Fibroblast of skin of left biceps (primary cell): Measurements from ENCODE around the gene SLCO2A1.
A peak's percentile ranks its signal among the peaks of the same experiment; 100 is the strongest.

Experiments
- DNase-seq, 2 experiments: peaks; one replicate each; pipeline ENCODE4 v3.0.0-alpha.2; 2013; ENCODE audit warnings: low read depth in 2 of 2

Gene SLCO2A1

GRCh38 chr3:134034005-134034785 lies 4.5 kb upstream of the SLCO2A1 start:
- DNase-seq, result peak in 1 of 2 experiments; percentile 28

GRCh38 chr3:134033315-134033996 lies 3.7 kb upstream of the SLCO2A1 start:
- DNase-seq, result no peak

- DNase-seq, result no peak
Observed at GRCh38 chr3:134031348-134031915, 1.7 kb upstream of the SLCO2A1 start.

- DNase-seq, result no peak
Observed at GRCh38 chr3:134030379-134031347, 938 bp upstream of the SLCO2A1 start.

- DNase-seq, result no peak
Observed at GRCh38 chr3:134029256-134029733, 430 bp downstream of the SLCO2A1 start.

GRCh38 chr3:134028486-134029255 lies 1.1 kb downstream of the SLCO2A1 start:
- no peak for DNase-seq

GRCh38 chr3:134027631-134028030 lies 2.1 kb downstream of the SLCO2A1 start:
- DNase-seq, result no peak

GRCh38 chr3:134020135-134020680 lies 9.5 kb downstream of the SLCO2A1 start:
- DNase-seq, result no peak

GRCh38 chr3:134018850-134019249 lies 10.9 kb downstream of the SLCO2A1 start:
- DNase-seq, result no peak

- no peak for DNase-seq
Observed at GRCh38 chr3:134018406-134018805, 11.3 kb downstream of the SLCO2A1 start.

GRCh38 chr3:134017490-134017889 lies 12.2 kb downstream of the SLCO2A1 start:
- DNase-seq, result no peak

GRCh38 chr3:134014270-134014669 lies 15.5 kb downstream of the SLCO2A1 start:
- DNase-seq, result no peak

GRCh38 chr3:134013280-134013679 lies 16.4 kb downstream of the SLCO2A1 start:
- no peak for DNase-seq

GRCh38 chr3:134009345-134010000 lies 20.3 kb downstream of the SLCO2A1 start:
- peak in 1 of 2 experiments; percentile 17 for DNase-seq

GRCh38 chr3:134008630-134009156 lies 21.0 kb downstream of the SLCO2A1 start:
- peak; percentile 77 to 80 for DNase-seq

GRCh38 chr3:134007819-134008218 lies 21.9 kb downstream of the SLCO2A1 start:
- no peak for DNase-seq

- no peak for DNase-seq
Observed at GRCh38 chr3:134004841-134005240, 24.9 kb downstream of the SLCO2A1 start.

GRCh38 chr3:134003066-134003465 lies 26.7 kb downstream of the SLCO2A1 start:
- DNase-seq, result no peak

GRCh38 chr3:134002306-134002705 lies 27.4 kb downstream of the SLCO2A1 start:
- DNase-seq, result peak; percentile 70 to 72

GRCh38 chr3:134001251-134001650 lies 28.5 kb downstream of the SLCO2A1 start:
- DNase-seq, result no peak
